GM12878 (cell line): ENCODE data around the gene OR4D1. TPM values are rescaled to one million over a fixed set of nuclear protein-coding genes. Genes with fewer than 3 reads are reported as not detected.

Source experiments
- ATAC-seq: fragments of 200-7000 bp; cut with Tn5 transposase; 3 replicates; pipeline ENCODE4 v1.9.1; 2020; ENCODE audit warnings: mild to moderate bottlenecking, moderate library complexity
- BruUV-seq: library from RNA; stranded (reverse); fragments of 400-500 nt; replicated peaks from 2 replicates; lab custom pipeline; 2021; lab: Mats Ljungman, UMichigan
- CTCF ChIA-PET: fragments of 300-600 bp; sonication (Branson Sonifier 250); formaldehyde crosslinking; extraction: SDS; loops from one replicate; lab custom pipeline; 2021; ENCODE audit warnings: inconsistent platforms; lab: Yijun Ruan, JAX
- POLR2A ChIA-PET: fragments of 350-600 bp; formaldehyde crosslinking; extraction: SDS; loops from one replicate; lab custom pipeline; 2021; ENCODE audit warnings: inconsistent platforms; lab: Charles Lee
- RAD21 ChIA-PET: fragments of 300-600 bp; sonication (Branson Sonifier 250); formaldehyde crosslinking; loops from one replicate; lab custom pipeline; 2023; ENCODE audit warnings: antibody characterized with exemption; ENCODE audit not compliant: unreplicated experiment; lab: Charles Lee
- SMC1A ChIA-PET: fragments of 300-600 bp; sonication (Branson Sonifier 250); formaldehyde crosslinking; loops from one replicate; lab custom pipeline; 2023; ENCODE audit not compliant: unreplicated experiment, uncharacterized antibody; lab: Charles Lee
- DNase-seq: peaks from one replicate; pipeline ENCODE4 v3.0.0-alpha.2; 2011; ENCODE audit warnings: low read depth, low spot score
- FAIRE-seq: peaks from 3 replicates; lab custom pipeline; 2011; peaks lifted over from hg19 to GRCh38; lab: Jason Lieb, UNC
- H2AFZ ChIP-seq: 2 replicates; pipeline ENCODE4 v1.6.0; 2011; ENCODE audit warnings: low read depth, low read length, control low read depth; ENCODE audit not compliant: control insufficient read depth
- H3K27ac ChIP-seq: 2 replicates; pipeline ENCODE4 v1.5.1; 2011; ENCODE audit warnings: control low read depth; ENCODE audit not compliant: control insufficient read depth, insufficient read depth
- H3K27me3 ChIP-seq, 2 experiments: replicated peaks in 1 of 2; 2 replicates each; pipeline versions ENCODE4 v1.6.0 to v1.6.1; 2011; ENCODE audit warnings: low read length in 1 of 2; ENCODE audit not compliant: control insufficient read depth in 2 of 2, insufficient read depth in 2 of 2
- H3K36me3 ChIP-seq, 2 experiments: 2 replicates each; pipeline ENCODE4 v1.5.1; 2011; ENCODE audit warnings: low read length in 1 of 2; ENCODE audit not compliant: control insufficient read depth in 2 of 2, insufficient read depth in 2 of 2
- H3K4me1 ChIP-seq: 2 replicates; pipeline ENCODE4 v1.6.1; 2011; ENCODE audit warnings: mild to moderate bottlenecking, low read length, moderate library complexity, mixed read lengths; ENCODE audit not compliant: control insufficient read depth, insufficient read depth
- H3K4me2 ChIP-seq: 2 replicates; pipeline ENCODE4 v1.6.0; 2011; ENCODE audit warnings: control low read depth; ENCODE audit not compliant: control insufficient read depth, insufficient read depth
- H3K4me3 ChIP-seq: fragments of 200-600 bp; sonication (generic); 2 replicates; pipeline ENCODE4 v1.5.1; 2016
- H3K79me2 ChIP-seq: 2 replicates; pipeline ENCODE4 v1.6.0; 2011; ENCODE audit warnings: low read length; ENCODE audit not compliant: control insufficient read depth, insufficient read depth
- H3K9ac ChIP-seq: 2 replicates; pipeline ENCODE4 v1.8.0; 2011; ENCODE audit warnings: low read length, control low read depth, mixed read lengths; ENCODE audit not compliant: control insufficient read depth, insufficient read depth
- H3K9me3 ChIP-seq: replicated peaks from 3 replicates; pipeline ENCODE4 v1.5.1; 2011; ENCODE audit warnings: mild to moderate bottlenecking, low read length; ENCODE audit not compliant: control insufficient read depth, insufficient read depth
- H4K20me1 ChIP-seq: 2 replicates; pipeline ENCODE4 v1.6.0; 2011; ENCODE audit not compliant: control insufficient read depth, insufficient read depth
- CBFB ChIP-seq: IDR thresholded peaks from 2 replicates; pipeline ENCODE4 v1.6.1; 2016; ENCODE audit warnings: antibody characterized with exemption, low read depth
- CHD1 ChIP-seq: IDR thresholded peaks from 2 replicates; pipeline ENCODE4 v1.6.1; 2012; ENCODE audit warnings: low read depth, low read length, improper control_type of control experiment
- FOXM1 ChIP-seq: IDR thresholded peaks from 2 replicates; pipeline ENCODE4 v1.6.1; 2012; ENCODE audit warnings: low read depth, mild to moderate bottlenecking, inconsistent platforms, low read length, moderate library complexity
- JUND ChIP-seq: IDR thresholded peaks from 2 replicates; pipeline ENCODE4 v1.6.1; 2012; ENCODE audit warnings: low read depth, mild to moderate bottlenecking, low read length, improper control_type of control experiment, moderate library complexity
- MTA2 ChIP-seq: fragments of 450-650 bp; IDR thresholded peaks from 2 replicates; pipeline ENCODE4 v1.6.1; 2016; ENCODE audit warnings: low read depth, mild to moderate bottlenecking, moderate library complexity
- RAD51 ChIP-seq: fragments of 450-650 bp; IDR thresholded peaks from 2 replicates; pipeline ENCODE4 v1.6.1; 2016; ENCODE audit warnings: moderate library complexity, mild to moderate bottlenecking, inconsistent platforms
- RUNX3 ChIP-seq: IDR thresholded peaks from 2 replicates; pipeline ENCODE4 v1.6.1; 2012; ENCODE audit warnings: low read length, inconsistent platforms
- SUZ12 ChIP-seq: fragments of 200-600 bp; sonication (generic); IDR thresholded peaks from one replicate; pipeline ENCODE4 v1.6.1; 2018; ENCODE audit warnings: antibody characterized with exemption, mild to moderate bottlenecking; ENCODE audit not compliant: unreplicated experiment
- TCF7 ChIP-seq: IDR thresholded peaks from 2 replicates; pipeline ENCODE4 v1.6.1; 2014; ENCODE audit warnings: antibody characterized with exemption, borderline replicate concordance
- ZZZ3 ChIP-seq: IDR thresholded peaks from 2 replicates; pipeline ENCODE4 v1.6.1; 2011; ENCODE audit warnings: low read depth; ENCODE audit not compliant: control insufficient read depth, insufficient read length
- WGBS: methylation state at CpG from one replicate; pipeline ENCODE4 v1.1.6; 2016; ENCODE audit warnings: low lambda C conversion rate; ENCODE audit not compliant: insufficient replicate concordance, insufficient coverage; ENCODE audit errors: missing lambda C conversion rate; 5-methylcytosine and 5-hydroxymethylcytosine counted together
- in situ Hi-C: fragments of 300-500 bp; cut with MboI; formaldehyde crosslinking; loops from 9 replicates; pipeline ENCODE4 v1.14.3; 2018; ENCODE audit warnings: mixed read lengths
- intact Hi-C: fragments of 100-400 bp; cut with micrococcal nuclease; formaldehyde crosslinking; loops from one replicate; pipeline ENCODE4 v1.14.2; 2022; ENCODE audit not compliant: unreplicated experiment
- polyA plus RNA-seq, 11 experiments: library from polyadenylated mRNA; depleted of rRNA in 4 of 11; unstranded in 6 of 11; stranded (reverse) in 5 of 11; fragments of >200 nt; fragmentation: Nextera tagmentation in 4 of 11; fragmentation: Illumina TruSeq in 1 of 11; extraction: Ambion mirVana in 4 of 11; extraction: Trizol in 1 of 11; gene quantifications; 1 replicate in 1 of 11; 2 replicates in 10 of 11; pipeline versions ENCODE4 v1.2.1 to v1.2.3, GENCODE V29; 2011 to 2016; ENCODE audit warnings: inconsistent platforms in 2 of 11, missing spikeins in 2 of 11, low read depth in 1 of 11
- total RNA-seq, 4 experiments: library from RNA; depleted of rRNA in 3 of 4; stranded (reverse); fragments of >200 nt in 3 of 4; fragmentation: Illumina TruSeq in 1 of 4; extraction: Trizol in 1 of 4; gene quantifications; 2 replicates each; pipeline versions ENCODE4 v1.2.1 to v1.2.3, GENCODE V29; 2013 to 2021
- TF ChIP-seq, protein P1 (sequence below): fragments of 450-650 bp; IDR thresholded peaks from 2 replicates; pipeline ENCODE4 v1.6.1; 2017; ENCODE audit warnings: antibody characterized with exemption, mild to moderate bottlenecking, moderate library complexity

Gene OR4D1
- total and polyA plus RNA-seq, 10 of the 15 experiments (the other 5 are each of a cell fraction or from before 2014, with no cell fraction given): not detected

DNA sequence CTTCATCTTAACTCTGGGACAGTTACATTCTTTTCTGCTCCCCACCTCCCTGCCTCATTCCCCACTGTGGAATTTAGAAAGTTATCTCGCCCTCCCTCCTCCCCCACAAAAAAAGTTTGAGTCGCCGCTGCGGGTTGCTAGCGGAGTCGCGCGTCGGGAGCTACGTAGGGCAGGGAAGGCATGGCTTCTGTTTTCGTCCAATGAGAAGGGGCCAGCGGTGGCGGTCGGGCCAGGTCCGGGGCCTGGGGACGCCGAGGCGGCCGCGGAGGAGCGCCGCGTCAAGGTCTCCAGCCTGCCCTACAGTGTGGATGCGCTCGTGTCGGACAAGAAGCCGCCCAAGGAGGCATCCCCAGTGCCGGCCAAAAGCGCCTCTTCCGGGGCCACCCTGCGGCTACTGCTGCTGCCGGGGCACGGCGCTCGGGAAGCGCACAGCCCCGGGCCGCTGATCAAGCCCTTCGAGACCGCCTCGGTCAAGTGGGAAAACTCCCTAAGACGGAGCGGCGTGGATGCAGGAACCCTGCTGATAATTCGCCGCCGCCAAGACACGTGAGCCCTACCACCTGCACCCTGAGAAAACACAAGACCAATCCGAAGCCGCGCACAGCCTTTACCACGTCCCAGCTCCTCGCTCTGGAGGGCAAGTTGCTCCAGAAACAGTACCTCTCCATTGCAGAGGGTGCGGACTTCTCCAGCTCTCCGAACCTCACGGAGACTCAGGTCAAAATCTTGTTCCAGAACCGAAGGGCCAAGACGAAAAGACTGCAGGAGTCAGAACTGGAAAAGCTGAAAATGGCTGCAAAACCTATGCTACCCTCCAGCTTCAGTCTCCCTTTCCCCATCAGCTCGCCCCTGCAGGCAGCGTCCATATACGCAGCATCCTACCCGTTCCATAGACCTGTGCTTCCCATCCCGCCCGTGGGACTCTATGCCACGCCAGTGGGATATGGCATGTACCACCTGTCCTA, 8.9 kb downstream of the OR4D1 start:
- no peak; the same call in 1 of the 3 replicates for ATAC-seq
- Histone ChIP-seq H3K27me3 (peaks cover 3 to 10% of the 10 kb centered on the region in 2 experiments), H3K27ac (no peak overlapping the region), H3K4me2 (no peak overlapping the region), H3K9ac (no peak overlapping the region), H4K20me1 (no peaks in the 10 kb centered on the region; the same call in 1 of the 2 replicates), H3K9me3 (no peaks in the 10 kb centered on the region), H3K4me3 (no peak overlapping the region), H3K36me3 (no peaks in the 10 kb centered on the region), H3K79me2 (no peaks in the 10 kb centered on the region), H2AFZ (no peak overlapping the region), H3K4me1 (no peaks in the 10 kb centered on the region)
- no peak for DNase-seq
- TF ChIP-seq SUZ12: peak; percentile 85
- no peak for TF ChIP-seq ZZZ3
- no peak for FAIRE-seq
- intact Hi-C loops (no loop called here), in situ Hi-C loops (no loop called here)
- ChIA-PET CTCF (no interaction called here), SMC1A (no interaction called here), RAD21 (no interaction called here), POLR2A (no interaction called here)
- BruUV-seq: no TSS peak
- WGBS: 5% methylated on average over 65 of the region's 65 CpGs

DNA sequence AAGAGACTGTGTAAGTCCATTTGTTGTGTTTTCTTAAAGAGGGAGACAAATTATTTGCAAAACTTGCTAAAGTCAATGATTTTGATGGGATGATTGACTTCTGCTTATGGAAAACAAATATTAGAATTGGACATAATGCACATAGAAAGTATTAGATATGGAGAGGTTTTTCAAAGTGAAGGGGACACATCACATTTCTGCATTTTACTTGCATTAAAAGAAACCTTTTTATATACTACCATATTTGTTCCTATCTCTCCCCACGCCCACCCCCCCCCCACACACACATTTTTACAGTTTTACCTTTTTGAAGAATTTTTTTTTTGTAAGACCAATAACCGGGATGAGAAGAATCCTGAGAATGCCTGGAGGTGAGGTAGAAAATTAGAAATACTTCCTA, 10.0 kb downstream of the OR4D1 start:
- intact Hi-C loops: no loop called here
- no peak overlapping the region for H3K4me3 ChIP-seq
- H3K9me3 ChIP-seq: no peaks in the 10 kb centered on the region
- H4K20me1 ChIP-seq: no peaks in the 10 kb centered on the region; the same call in 1 of the 2 replicates
- 0% methylated on average over 2 of the region's 2 CpGs for WGBS
- no peak overlapping the region for H3K4me2 ChIP-seq
- no peak overlapping the region for H3K27ac ChIP-seq
- ChIA-PET RAD21 (no interaction called here), CTCF (no interaction called here), SMC1A (no interaction called here), POLR2A (no interaction called here)
- FAIRE-seq: no peak
- in situ Hi-C loops: no loop called here
- H3K4me1 ChIP-seq: no peaks in the 10 kb centered on the region
- H3K27me3 ChIP-seq: peaks cover 3 to 10% of the 10 kb centered on the region in 2 experiments; a peak in 3 of 4 replicates
- BruUV-seq: no TSS peak
- no peak for DNase-seq
- no peaks in the 10 kb centered on the region for H3K79me2 ChIP-seq
- no peak for ATAC-seq
- H3K36me3 ChIP-seq: no peaks in the 10 kb centered on the region
- H2AFZ ChIP-seq: no peak overlapping the region
- no peak overlapping the region for H3K9ac ChIP-seq
- TF ChIP-seq JUND: no peak
- TF ChIP-seq, protein P1, sequence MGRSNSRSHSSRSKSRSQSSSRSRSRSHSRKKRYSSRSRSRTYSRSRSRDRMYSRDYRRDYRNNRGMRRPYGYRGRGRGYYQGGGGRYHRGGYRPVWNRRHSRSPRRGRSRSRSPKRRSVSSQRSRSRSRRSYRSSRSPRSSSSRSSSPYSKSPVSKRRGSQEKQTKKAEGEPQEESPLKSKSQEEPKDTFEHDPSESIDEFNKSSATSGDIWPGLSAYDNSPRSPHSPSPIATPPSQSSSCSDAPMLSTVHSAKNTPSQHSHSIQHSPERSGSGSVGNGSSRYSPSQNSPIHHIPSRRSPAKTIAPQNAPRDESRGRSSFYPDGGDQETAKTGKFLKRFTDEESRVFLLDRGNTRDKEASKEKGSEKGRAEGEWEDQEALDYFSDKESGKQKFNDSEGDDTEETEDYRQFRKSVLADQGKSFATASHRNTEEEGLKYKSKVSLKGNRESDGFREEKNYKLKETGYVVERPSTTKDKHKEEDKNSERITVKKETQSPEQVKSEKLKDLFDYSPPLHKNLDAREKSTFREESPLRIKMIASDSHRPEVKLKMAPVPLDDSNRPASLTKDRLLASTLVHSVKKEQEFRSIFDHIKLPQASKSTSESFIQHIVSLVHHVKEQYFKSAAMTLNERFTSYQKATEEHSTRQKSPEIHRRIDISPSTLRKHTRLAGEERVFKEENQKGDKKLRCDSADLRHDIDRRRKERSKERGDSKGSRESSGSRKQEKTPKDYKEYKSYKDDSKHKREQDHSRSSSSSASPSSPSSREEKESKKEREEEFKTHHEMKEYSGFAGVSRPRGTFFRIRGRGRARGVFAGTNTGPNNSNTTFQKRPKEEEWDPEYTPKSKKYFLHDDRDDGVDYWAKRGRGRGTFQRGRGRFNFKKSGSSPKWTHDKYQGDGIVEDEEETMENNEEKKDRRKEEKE: no peak
- TF ChIP-seq CHD1: no peak
- TF ChIP-seq FOXM1: no peak
- no peak for TF ChIP-seq MTA2
- TF ChIP-seq SUZ12: no peak
- no peak for TF ChIP-seq RUNX3
- TF ChIP-seq CBFB: no peak
- no peak for TF ChIP-seq TCF7
- no peak for TF ChIP-seq RAD51
